ENCODE data around the gene SMIM20. TPM values are rescaled to one million over a fixed set of nuclear protein-coding genes. Genes with fewer than 3 reads are reported as not detected.

The SMIM20 gene
- total RNA-seq, 1 experiment from 2014 or later = 85.2 TPM

GRCh38 chr4:25913056-25913850, 767 bp upstream of the SMIM20 start:
- H3K4me2 ChIP-seq (ENCODE audit: low read depth, low read length, poor library complexity, severe bottlenecking) = peak overlapping the region; percentile 78
- no peaks in the 10 kb centered on the region for H3K9me2 ChIP-seq (replicated peaks; ENCODE audit: insufficient read depth, low read length)
- H3K9me3 ChIP-seq (ENCODE audit: low read length) = no peaks in the 10 kb centered on the region
- H3K36me3 ChIP-seq (ENCODE audit: insufficient read depth, low read length) = no peaks in the 10 kb centered on the region
- H3K79me2 ChIP-seq (ENCODE audit: low read length) = peaks cover 27% of the 10 kb centered on the region
- peaks cover 27% of the 10 kb centered on the region for H3K4me1 ChIP-seq (ENCODE audit: low read length)
- no peaks in the 10 kb centered on the region for H4K20me1 ChIP-seq (ENCODE audit: insufficient read depth, low read depth, low read length)
- DNase-seq = peak; percentile 69
- H3K9ac ChIP-seq (ENCODE audit: low read length) = peak overlapping the region; percentile 84
- H2AFZ ChIP-seq (ENCODE audit: low read length) = peak overlapping the region; percentile 81
- peak overlapping the region; percentile 81 for H3K4me3 ChIP-seq (ENCODE audit: low read length)
- no peaks in the 10 kb centered on the region for H3K27me3 ChIP-seq (ENCODE audit: low read length)
- peak overlapping the region; percentile 67 for H3K27ac ChIP-seq (ENCODE audit: low read length)

- H3K9me3 ChIP-seq (ENCODE audit: low read length) = no peaks in the 10 kb centered on the region
- H3K4me1 ChIP-seq (ENCODE audit: low read length) = peaks cover 36% of the 10 kb centered on the region
- DNase-seq = no peak
- peak overlapping the region; percentile 81 for H3K4me3 ChIP-seq (ENCODE audit: low read length)
- peaks cover 31% of the 10 kb centered on the region for H3K79me2 ChIP-seq (ENCODE audit: low read length)
- peak overlapping the region; percentile 57; the same call in 1 of the 2 replicates for H2AFZ ChIP-seq (ENCODE audit: low read length)
- H4K20me1 ChIP-seq (ENCODE audit: insufficient read depth, low read depth, low read length) = no peaks in the 10 kb centered on the region
- H3K27me3 ChIP-seq (ENCODE audit: low read length) = no peaks in the 10 kb centered on the region
- H3K36me3 ChIP-seq (ENCODE audit: insufficient read depth, low read length) = no peaks in the 10 kb centered on the region; the same call in 1 of the 2 replicates
- peak overlapping the region; percentile 84 for H3K27ac ChIP-seq (ENCODE audit: low read length)
- peak overlapping the region; percentile 78 for H3K4me2 ChIP-seq (ENCODE audit: low read depth, low read length, poor library complexity, severe bottlenecking)
- H3K9me2 ChIP-seq (replicated peaks; ENCODE audit: insufficient read depth, low read length) = no peaks in the 10 kb centered on the region
- H3K9ac ChIP-seq (ENCODE audit: low read length) = peak overlapping the region; percentile 84
Measured at GRCh38 chr4:25914670-25915352, 791 bp downstream of the SMIM20 start.

- Histone ChIP-seq H3K4me1 (ENCODE audit: low read length) (peaks cover 37% of the 10 kb centered on the region), H3K9me2 (replicated peaks; ENCODE audit: insufficient read depth, low read length) (no peaks in the 10 kb centered on the region), H2AFZ (ENCODE audit: low read length) (no peak overlapping the region), H3K79me2 (ENCODE audit: low read length) (peaks cover 35% of the 10 kb centered on the region), H3K27me3 (ENCODE audit: low read length) (no peaks in the 10 kb centered on the region), H3K4me2 (ENCODE audit: low read depth, low read length, poor library complexity, severe bottlenecking) (peak overlapping the region; percentile 78), H3K36me3 (ENCODE audit: insufficient read depth, low read length) (no peaks in the 10 kb centered on the region; the same call in 1 of the 2 replicates), H3K27ac (ENCODE audit: low read length) (peak overlapping the region; percentile 84), H3K9ac (ENCODE audit: low read length) (peak overlapping the region; percentile 84), H3K9me3 (ENCODE audit: low read length) (no peaks in the 10 kb centered on the region), H4K20me1 (ENCODE audit: insufficient read depth, low read depth, low read length) (no peaks in the 10 kb centered on the region), H3K4me3 (ENCODE audit: low read length) (peak overlapping the region; percentile 81)
- no peak for DNase-seq
Measured at GRCh38 chr4:25915353-25915705, 1.3 kb downstream of the SMIM20 start.

- H3K27ac ChIP-seq (ENCODE audit: low read length) = no peak overlapping the region
- DNase-seq = no peak
- no peak overlapping the region for H3K9ac ChIP-seq (ENCODE audit: low read length)
- no peak overlapping the region for H3K4me2 ChIP-seq (ENCODE audit: low read depth, low read length, poor library complexity, severe bottlenecking)
- no peaks in the 10 kb centered on the region for H3K27me3 ChIP-seq (ENCODE audit: low read length)
- H3K4me3 ChIP-seq (ENCODE audit: low read length) = no peak overlapping the region
- no peaks in the 10 kb centered on the region for H4K20me1 ChIP-seq (ENCODE audit: insufficient read depth, low read depth, low read length)
- H3K9me3 ChIP-seq (ENCODE audit: low read length) = no peaks in the 10 kb centered on the region
- peaks cover 37% of the 10 kb centered on the region for H3K4me1 ChIP-seq (ENCODE audit: low read length)
- peaks cover 6% of the 10 kb centered on the region; the same call in 1 of the 2 replicates for H3K36me3 ChIP-seq (ENCODE audit: insufficient read depth, low read length)
- no peaks in the 10 kb centered on the region for H3K9me2 ChIP-seq (replicated peaks; ENCODE audit: insufficient read depth, low read length)
- peaks cover 45% of the 10 kb centered on the region for H3K79me2 ChIP-seq (ENCODE audit: low read length)
- no peak overlapping the region for H2AFZ ChIP-seq (ENCODE audit: low read length)
Measured at GRCh38 chr4:25916870-25917269, 2.9 kb downstream of the SMIM20 start.

GRCh38 chr4:25919676-25920075, 5.7 kb downstream of the SMIM20 start:
- Histone ChIP-seq H3K4me3 (ENCODE audit: low read length) (no peak overlapping the region), H2AFZ (ENCODE audit: low read length) (no peak overlapping the region), H3K27me3 (ENCODE audit: low read length) (no peaks in the 10 kb centered on the region), H4K20me1 (ENCODE audit: insufficient read depth, low read depth, low read length) (no peaks in the 10 kb centered on the region), H3K27ac (ENCODE audit: low read length) (peak overlapping the region; percentile 20; the same call in 1 of the 2 replicates), H3K36me3 (ENCODE audit: insufficient read depth, low read length) (peaks cover 6% of the 10 kb centered on the region; the same call in 1 of the 2 replicates), H3K4me1 (ENCODE audit: low read length) (peaks cover 23% of the 10 kb centered on the region), H3K79me2 (ENCODE audit: low read length) (peaks cover 44% of the 10 kb centered on the region), H3K9ac (ENCODE audit: low read length) (no peak overlapping the region), H3K4me2 (ENCODE audit: low read depth, low read length, poor library complexity, severe bottlenecking) (no peak overlapping the region), H3K9me2 (replicated peaks; ENCODE audit: insufficient read depth, low read length) (no peaks in the 10 kb centered on the region), H3K9me3 (ENCODE audit: low read length) (no peaks in the 10 kb centered on the region)
- no peak for DNase-seq

GRCh38 chr4:25921922-25922321, 7.9 kb downstream of the SMIM20 start:
- H3K9me3 ChIP-seq (ENCODE audit: low read length) = no peaks in the 10 kb centered on the region
- H3K36me3 ChIP-seq (ENCODE audit: insufficient read depth, low read length) = peaks cover 6% of the 10 kb centered on the region; the same call in 1 of the 2 replicates
- no peak overlapping the region for H2AFZ ChIP-seq (ENCODE audit: low read length)
- no peaks in the 10 kb centered on the region for H3K27me3 ChIP-seq (ENCODE audit: low read length)
- H3K27ac ChIP-seq (ENCODE audit: low read length) = no peak overlapping the region
- H3K4me1 ChIP-seq (ENCODE audit: low read length) = peaks cover 25% of the 10 kb centered on the region
- no peak overlapping the region for H3K9ac ChIP-seq (ENCODE audit: low read length)
- DNase-seq = no peak
- H3K9me2 ChIP-seq (replicated peaks; ENCODE audit: insufficient read depth, low read length) = no peaks in the 10 kb centered on the region
- H3K79me2 ChIP-seq (ENCODE audit: low read length) = peaks cover 36% of the 10 kb centered on the region
- H4K20me1 ChIP-seq (ENCODE audit: insufficient read depth, low read depth, low read length) = no peaks in the 10 kb centered on the region
- H3K4me2 ChIP-seq (ENCODE audit: low read depth, low read length, poor library complexity, severe bottlenecking) = no peak overlapping the region
- no peak overlapping the region for H3K4me3 ChIP-seq (ENCODE audit: low read length)

GRCh38 chr4:25922812-25923369, 8.9 kb downstream of the SMIM20 start:
- H4K20me1 ChIP-seq (ENCODE audit: insufficient read depth, low read depth, low read length) = no peaks in the 10 kb centered on the region

GRCh38 chr4:25923745-25924144, 9.7 kb downstream of the SMIM20 start:
- Histone ChIP-seq H4K20me1 (ENCODE audit: insufficient read depth, low read depth, low read length) (no peaks in the 10 kb centered on the region), H3K9ac (ENCODE audit: low read length) (no peak overlapping the region), H3K4me3 (ENCODE audit: low read length) (no peak overlapping the region), H3K4me1 (ENCODE audit: low read length) (peaks cover 25% of the 10 kb centered on the region), H3K9me2 (replicated peaks; ENCODE audit: insufficient read depth, low read length) (no peaks in the 10 kb centered on the region), H3K79me2 (ENCODE audit: low read length) (peaks cover 33% of the 10 kb centered on the region), H3K9me3 (ENCODE audit: low read length) (no peaks in the 10 kb centered on the region), H2AFZ (ENCODE audit: low read length) (no peak overlapping the region), H3K27me3 (ENCODE audit: low read length) (no peaks in the 10 kb centered on the region), H3K27ac (ENCODE audit: low read length) (no peak overlapping the region), H3K36me3 (ENCODE audit: insufficient read depth, low read length) (peaks cover 6% of the 10 kb centered on the region; the same call in 1 of the 2 replicates), H3K4me2 (ENCODE audit: low read depth, low read length, poor library complexity, severe bottlenecking) (no peak overlapping the region)
- DNase-seq = no peak

More at GRCh38 chr4:25922812-25923369, 8.9 kb downstream of the SMIM20 start:
- Histone ChIP-seq H3K4me3 (ENCODE audit: low read length) (no peak overlapping the region), H3K9ac (ENCODE audit: low read length) (no peak overlapping the region), H3K36me3 (ENCODE audit: insufficient read depth, low read length) (peaks cover 6% of the 10 kb centered on the region; the same call in 1 of the 2 replicates), H3K4me1 (ENCODE audit: low read length) (peaks cover 25% of the 10 kb centered on the region), H3K9me3 (ENCODE audit: low read length) (no peaks in the 10 kb centered on the region), H3K27me3 (ENCODE audit: low read length) (no peaks in the 10 kb centered on the region), H3K79me2 (ENCODE audit: low read length) (peaks cover 33% of the 10 kb centered on the region), H3K27ac (ENCODE audit: low read length) (no peak overlapping the region), H2AFZ (ENCODE audit: low read length) (no peak overlapping the region), H3K9me2 (replicated peaks; ENCODE audit: insufficient read depth, low read length) (no peaks in the 10 kb centered on the region), H3K4me2 (ENCODE audit: low read depth, low read length, poor library complexity, severe bottlenecking) (no peak overlapping the region)
- no peak for DNase-seq

Data from Karpas-422 (cell line).